K562 (cell line): Measurements from ENCODE around the gene PGM2. TPM values are rescaled to one million over a fixed set of nuclear protein-coding genes. Genes with fewer than 3 reads are reported as not detected.

ENCODE experiments used
- ATAC-seq: fragments of 200-7000 bp; cut with Tn5 transposase; 3 replicates; pipeline ENCODE4 v1.9.1; 2020; ENCODE audit warnings: moderate library complexity
- BruUV-seq: library from RNA; stranded (reverse); fragments of 400-500 nt; replicated peaks from 2 replicates; lab custom pipeline; 2021; lab: Mats Ljungman, UMichigan
- CTCF ChIA-PET: fragments of 300-600 bp; formaldehyde crosslinking; extraction: SDS; loops from one replicate; lab custom pipeline; 2021; ENCODE audit warnings: low intra/inter-chr PET ratio; lab: Yijun Ruan, JAX
- POLR2A ChIA-PET: fragments of 300-600, 350-650 bp; sonication (Branson Sonifier 250); formaldehyde crosslinking; extraction: SDS; loops from one replicate; lab custom pipeline; 2021; ENCODE audit warnings: antibody characterized with exemption, inconsistent platforms; lab: Yijun Ruan, JAX
- DNase-seq, 4 experiments: peaks; one replicate each; pipeline versions ENCODE4 v3.0.0 to v3.0.0-alpha.2; 2011 to 2018; ENCODE audit warnings: low spot score in 3 of 4, mixed read lengths in 3 of 4; ENCODE audit errors: extremely low read depth in 1 of 4
- FAIRE-seq: peaks from 2 replicates; lab custom pipeline; 2011; peaks lifted over from hg19 to GRCh38; lab: Jason Lieb, UNC
- H2AFZ ChIP-seq: 2 replicates; pipeline ENCODE4 v1.6.0; 2011; ENCODE audit warnings: low read depth, low read length, control low read depth, inconsistent platforms
- H3K27ac ChIP-seq: fragments of 200-600 bp; 3 replicates; pipeline ENCODE4 v1.8.0; 2011; ENCODE audit warnings: low read depth, mild to moderate bottlenecking, control low read depth, inconsistent platforms, low read length, moderate library complexity, mixed read lengths; ENCODE audit errors: extremely low read depth
- H3K27me3 ChIP-seq, 2 experiments: fragments of 300-600 bp in 1 of 2; 2 replicates in 1 of 2; 3 replicates in 1 of 2; pipeline versions ENCODE4 v1.6.0 to v1.8.0; 2011; ENCODE audit warnings: inconsistent platforms in 2 of 2, low read length in 2 of 2, mild to moderate bottlenecking in 1 of 2, mixed read lengths in 1 of 2, moderate library complexity in 1 of 2; ENCODE audit not compliant: control insufficient read depth in 2 of 2, insufficient read depth in 2 of 2
- H3K36me3 ChIP-seq: fragments of 300-600 bp; 3 replicates; pipeline ENCODE4 v1.8.0; 2011; ENCODE audit warnings: mild to moderate bottlenecking, low read length, inconsistent platforms; ENCODE audit not compliant: control insufficient read depth, insufficient read depth
- H3K4me1 ChIP-seq, 2 experiments: fragments of 200-600 bp in 1 of 2; replicated peaks in 1 of 2; 2 replicates in 1 of 2; 3 replicates in 1 of 2; pipeline versions ENCODE4 v1.5.1 to v1.8.0; 2011; ENCODE audit warnings: inconsistent platforms in 2 of 2, low read length in 2 of 2, mild to moderate bottlenecking in 1 of 2, mixed read lengths in 1 of 2, moderate library complexity in 1 of 2; ENCODE audit not compliant: control insufficient read depth in 2 of 2, insufficient read depth in 2 of 2
- H3K4me2 ChIP-seq: 2 replicates; pipeline ENCODE4 v1.6.1; 2011; ENCODE audit warnings: low read length, control low read depth, inconsistent platforms, mixed read lengths; ENCODE audit not compliant: insufficient read depth
- H3K4me3 ChIP-seq: fragments of 200-600 bp; sonication (generic), shearing (Covaris generic); 2 replicates; pipeline ENCODE4 v1.5.1; 2016; ENCODE audit warnings: control low read depth, inconsistent platforms
- H3K79me2 ChIP-seq: fragments of 200-600 bp; 3 replicates; pipeline ENCODE4 v1.8.0; 2011; ENCODE audit warnings: low read length, inconsistent platforms; ENCODE audit not compliant: control insufficient read depth, insufficient read depth
- H3K9ac ChIP-seq, 2 experiments: 2 replicates each; pipeline versions ENCODE4 v1.6.0 to v1.6.1; 2011; ENCODE audit warnings: low read depth in 2 of 2, low read length in 2 of 2, control low read depth in 1 of 2, inconsistent platforms in 1 of 2, mild to moderate bottlenecking in 1 of 2, mixed read lengths in 1 of 2; ENCODE audit not compliant: insufficient read depth in 1 of 2
- H3K9me1 ChIP-seq: one replicate; pipeline ENCODE4 v1.6.0; 2011; ENCODE audit warnings: inconsistent platforms, mild to moderate bottlenecking, low read length, moderate library complexity; ENCODE audit not compliant: control insufficient read depth, insufficient read depth
- H3K9me3 ChIP-seq: replicated peaks from 2 replicates; pipeline ENCODE4 v1.5.1; 2011; ENCODE audit warnings: low read depth, low read length, inconsistent platforms; ENCODE audit not compliant: control insufficient read depth, insufficient read depth
- H4K20me1 ChIP-seq: replicated peaks from 2 replicates; pipeline ENCODE4 v1.6.1; 2011; ENCODE audit warnings: low read length, inconsistent platforms, mixed read lengths; ENCODE audit not compliant: control insufficient read depth, insufficient read depth
- CAMTA2 ChIP-seq: fragments of 250-450 bp; sonication (Bioruptor Pico); conservative IDR thresholded peaks from 2 replicates; pipeline ENCODE4 v1.5.1; 2022
- FOXO4 ChIP-seq: fragments of 450-650 bp; formaldehyde crosslinking; IDR thresholded peaks from 2 replicates; pipeline ENCODE4 v1.4.0; 2020; ENCODE audit warnings: mild to moderate bottlenecking, moderate library complexity
- GTF2B ChIP-seq: IDR thresholded peaks from 2 replicates; pipeline ENCODE4 v1.6.1; 2011; ENCODE audit not compliant: insufficient read length; ENCODE audit errors: extremely low read depth
- GTF2E2 ChIP-seq: fragments of 200-800 bp; sonication (Bioruptor generic); IDR thresholded peaks from 2 replicates; pipeline ENCODE4 v1.6.1; 2016; ENCODE audit warnings: missing genetic modification characterization, missing compliant biosample characterization
- HSF4 ChIP-seq: fragments of 250-450 bp; sonication (Bioruptor Pico); IDR thresholded peaks from 2 replicates; pipeline ENCODE4 v2.1.2; 2022; ENCODE audit warnings: mild to moderate bottlenecking, moderate library complexity, borderline replicate concordance
- MCM5 ChIP-seq: fragments of 450-650 bp; IDR thresholded peaks from 2 replicates; pipeline ENCODE4 v1.6.1; 2016; ENCODE audit warnings: low read depth
- NELFE ChIP-seq: IDR thresholded peaks from 2 replicates; pipeline ENCODE4 v1.6.1; 2011; ENCODE audit warnings: mild to moderate bottlenecking; ENCODE audit not compliant: insufficient read depth, insufficient read length
- NR4A1 ChIP-seq, 2 experiments: fragments of 250-450 bp in 1 of 2; fragments of 450-650 bp in 1 of 2; sonication (Bioruptor Pico) in 1 of 2; IDR thresholded peaks; 2 replicates each; pipeline versions ENCODE4 v1.4.0 to v1.6.1; 2016 to 2020; ENCODE audit warnings: mild to moderate bottlenecking in 2 of 2, missing compliant biosample characterization in 1 of 2, missing genetic modification characterization in 1 of 2, moderate library complexity in 1 of 2
- POLR2H ChIP-seq: IDR thresholded peaks from 2 replicates; pipeline ENCODE4 v1.6.1; 2016; ENCODE audit warnings: missing genetic modification characterization, low read depth, mild to moderate bottlenecking, control low read depth, missing compliant biosample characterization, moderate library complexity
- RNF2 ChIP-seq: sonication (generic); IDR thresholded peaks from 2 replicates; pipeline ENCODE4 v1.6.1; 2016
- SREBF2 ChIP-seq: sonication (generic); formaldehyde crosslinking; IDR thresholded peaks from 2 replicates; pipeline ENCODE4 v1.4.0; 2020; ENCODE audit warnings: mild to moderate bottlenecking, missing genetic modification reagents
- ZNF140 ChIP-seq: fragments of 250-450 bp; sonication (Bioruptor Pico); IDR thresholded peaks from 2 replicates; pipeline ENCODE4 v1.8.0; 2021; ENCODE audit warnings: moderate library complexity, mild to moderate bottlenecking, inconsistent platforms
- ZNF717 ChIP-seq: fragments of 250-450 bp; sonication (Bioruptor Pico); IDR thresholded peaks from 2 replicates; pipeline ENCODE4 v1.5.0; 2021
- WGBS: fragments of 100-300 bp; shearing (Covaris generic); methylation state at CpG from one replicate; pipeline ENCODE4 v1.1.6; 2016; ENCODE audit warnings: low coverage, mixed read lengths; ENCODE audit not compliant: insufficient coverage; ENCODE audit errors: missing lambda C conversion rate; 5-methylcytosine and 5-hydroxymethylcytosine counted together
- in situ Hi-C: fragments of 300-500 bp; cut with MboI; formaldehyde crosslinking; loops from 4 replicates; pipeline ENCODE4 v1.15.0; 2018; ENCODE audit warnings: inconsistent platforms, mixed read lengths
- intact Hi-C: fragments of 100-400 bp; cut with micrococcal nuclease; formaldehyde crosslinking; loops from 2 replicates; pipeline ENCODE4 v1.14.2; 2022
- polyA plus RNA-seq, 8 experiments: library from polyadenylated mRNA; depleted of rRNA in 4 of 8; stranded (reverse) in 5 of 8; unstranded in 3 of 8; fragments of >200 nt; fragmentation: Nextera tagmentation in 2 of 8; fragmentation: Illumina TruSeq in 1 of 8; extraction: Ambion mirVana in 2 of 8; extraction: Trizol in 1 of 8; gene quantifications; 2 replicates each; pipeline versions ENCODE4 v1.2.1 to v1.2.3, GENCODE V29; 2011 to 2014; ENCODE audit warnings: inconsistent platforms in 1 of 8, missing spikeins in 1 of 8
- total RNA-seq, 7 experiments: library from RNA; depleted of rRNA in 6 of 7; stranded (reverse); fragments of >200 nt in 6 of 7; fragmentation: Illumina TruSeq in 2 of 7; extraction: Trizol in 2 of 7; gene quantifications; 2 replicates each; pipeline versions ENCODE4 v1.2.1 to v1.2.3, GENCODE V29; 2011 to 2021; ENCODE audit warnings: low replicate concordance in 1 of 7

Gene PGM2
- total and polyA plus RNA-seq, 9 of the 15 experiments (the other 6 are each of a cell fraction or from before 2014, with no cell fraction given), result 15.2 to 77.3 (median 51.4) TPM

DNA sequence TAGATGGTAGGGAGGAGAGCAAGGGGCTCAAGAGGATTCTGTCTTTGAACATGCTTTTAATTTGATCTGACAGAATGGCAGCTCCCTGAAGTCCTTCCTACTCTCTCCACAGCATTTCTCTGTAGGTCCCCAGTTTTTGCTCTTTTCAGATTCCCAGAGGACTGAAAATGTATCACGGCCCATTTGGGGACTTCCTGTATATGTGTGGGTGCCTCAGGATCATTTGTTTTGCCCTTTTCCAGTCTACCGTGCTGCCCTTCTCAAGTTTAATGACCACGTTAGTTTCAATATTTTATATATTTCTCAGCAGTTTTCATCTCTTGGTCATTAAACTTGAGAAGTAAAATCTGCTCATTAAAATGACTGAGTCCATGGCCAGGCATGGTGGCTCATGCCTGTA is 66.7 kb downstream of the PGM2 start:
- Histone ChIP-seq H3K36me3 (no peaks in the 10 kb centered on the region), H3K27me3 (peaks cover 14 to 44% of the 10 kb centered on the region in 2 experiments; a peak in 3 of 5 replicates), H3K9ac (no peak overlapping the region), H2AFZ (no peak overlapping the region), H4K20me1 (no peaks in the 10 kb centered on the region), H3K79me2 (no peaks in the 10 kb centered on the region), H3K9me1 (no peaks in the 10 kb centered on the region), H3K27ac (no peak overlapping the region), H3K4me3 (no peak overlapping the region), H3K9me3 (no peaks in the 10 kb centered on the region), H3K4me1 (peaks cover 0 to 12% of the 10 kb centered on the region in 2 experiments; a peak in 2 of 5 replicates), H3K4me2 (no peak overlapping the region)
- POLR2A ChIA-PET, result no interaction called here
- CTCF ChIA-PET, result no interaction called here
- no peak for TF ChIP-seq GTF2E2 (tag)
- no peak for TF ChIP-seq HSF4
- no peak for TF ChIP-seq GTF2B
- in situ Hi-C loops, result no loop called here
- FAIRE-seq (no peak), ATAC-seq (no peak), DNase-seq (no peak)
- BruUV-seq, result no TSS peak
- WGBS, result 0% methylated on average over 3 of the region's 3 CpGs
- intact Hi-C loops, result no loop called here

DNA sequence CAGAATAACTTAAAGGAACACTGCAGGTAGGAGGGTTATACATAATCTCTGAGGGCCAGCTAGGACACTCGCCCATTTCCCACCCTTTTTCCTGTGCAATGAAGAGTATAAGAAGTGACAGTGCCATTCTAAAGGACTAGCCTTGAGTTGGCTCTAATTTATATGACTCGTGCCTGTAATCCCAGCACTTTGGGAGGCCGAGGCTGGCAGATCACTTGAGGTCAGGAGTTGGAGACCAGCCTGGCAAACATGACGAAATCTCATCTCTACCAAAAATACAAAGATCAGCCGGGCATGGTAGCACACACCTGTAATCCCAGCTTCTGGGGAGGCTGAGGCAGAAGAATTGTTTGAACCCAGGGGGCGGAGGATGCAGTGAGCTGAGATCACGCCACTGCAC is 68.8 kb downstream of the PGM2 start:
- H2AFZ ChIP-seq, result no peak overlapping the region
- peaks cover 16 to 41% of the 10 kb centered on the region in 2 experiments; a peak in 3 of 5 replicates for H3K27me3 ChIP-seq
- ChIA-PET POLR2A (interaction anchor here (0.7 to 1.1 kb wide), 2 partner anchors 57 to 450 kb away, joined by 3 read pairs; no protein-coding TSS in a partner anchor), CTCF (no interaction called here)
- no peak for FAIRE-seq
- peaks cover 0 to 16% of the 10 kb centered on the region in 2 experiments; a peak in 2 of 5 replicates for H3K4me1 ChIP-seq
- no peak overlapping the region for H3K4me2 ChIP-seq
- no peaks in the 10 kb centered on the region for H3K36me3 ChIP-seq
- BruUV-seq, result no TSS peak
- intact Hi-C loops (no loop called here), in situ Hi-C loops (no loop called here)
- ATAC-seq, result no peak
- H4K20me1 ChIP-seq, result no peaks in the 10 kb centered on the region
- no peaks in the 10 kb centered on the region for H3K79me2 ChIP-seq
- H3K9ac ChIP-seq, result no peak overlapping the region
- DNase-seq, result no peak
- H3K4me3 ChIP-seq, result no peak overlapping the region
- no peaks in the 10 kb centered on the region for H3K9me1 ChIP-seq
- H3K27ac ChIP-seq, result no peak overlapping the region
- H3K9me3 ChIP-seq, result no peaks in the 10 kb centered on the region
- WGBS, result 1% methylated on average over 7 of the region's 7 CpGs
- TF ChIP-seq NR4A1 (CRISPR knock-in tag; IDR thresholded peaks at IDR 0.05), result no peak
- no peak for TF ChIP-seq NR4A1 (tag; IDR thresholded peaks at IDR 0.05)
- no peak for TF ChIP-seq FOXO4
- no peak for TF ChIP-seq ZNF717
- TF ChIP-seq CAMTA2, result no peak
- no peak for TF ChIP-seq MCM5
- no peak for TF ChIP-seq SREBF2 (CRISPR knock-in tag)
- TF ChIP-seq GTF2B, result no peak
- no peak for TF ChIP-seq ZNF140 (CRISPR knock-in tag)
- TF ChIP-seq POLR2H (tag), result no peak
- no peak for TF ChIP-seq NELFE
- no peak for TF ChIP-seq RNF2
